ENCODE measurements around the gene PC.

The PC gene

DNA sequence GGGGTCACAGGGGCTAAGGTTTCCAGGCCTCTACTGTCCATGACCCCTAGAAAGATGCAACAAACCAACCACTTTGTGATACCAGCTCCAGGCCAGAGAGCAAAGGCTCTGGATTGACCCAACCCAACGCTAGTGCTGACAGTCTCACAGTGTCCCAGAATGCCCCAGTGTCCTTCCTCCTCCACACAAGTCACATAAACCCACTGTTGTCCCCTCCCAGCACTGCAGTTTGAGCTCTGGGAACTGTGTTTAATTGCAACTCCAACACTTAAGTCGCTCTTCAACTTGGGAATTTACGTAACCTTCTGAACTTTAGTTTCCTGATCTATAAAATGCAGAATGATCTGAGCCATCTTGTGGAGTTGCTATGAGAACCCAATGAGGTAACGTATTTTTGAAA lies 47.5 kb downstream of the PC start:
- no peak for DNase-seq (ENCODE audit: low read depth)

DNA sequence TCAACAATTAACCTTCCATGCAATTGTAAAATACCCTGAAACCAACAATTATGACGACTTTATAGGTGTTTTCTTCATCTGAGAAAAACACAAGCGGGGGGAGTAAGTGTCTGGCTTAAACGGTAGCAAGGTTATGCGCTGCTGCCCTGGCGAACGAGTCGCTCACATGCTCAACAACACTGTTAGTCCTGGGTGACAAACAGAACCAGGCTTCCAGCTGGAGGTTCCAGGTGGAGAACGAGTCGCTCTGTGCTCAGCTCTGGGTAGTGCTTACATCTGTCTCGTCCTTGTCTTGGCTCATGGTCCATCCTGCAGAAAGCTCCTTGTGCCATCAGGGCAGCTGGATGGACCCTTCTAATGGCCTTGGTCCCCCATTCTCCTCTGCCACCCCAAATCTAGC lies 48.2 kb downstream of the PC start:
- DNase-seq (ENCODE audit: low read depth) = no peak

DNA sequence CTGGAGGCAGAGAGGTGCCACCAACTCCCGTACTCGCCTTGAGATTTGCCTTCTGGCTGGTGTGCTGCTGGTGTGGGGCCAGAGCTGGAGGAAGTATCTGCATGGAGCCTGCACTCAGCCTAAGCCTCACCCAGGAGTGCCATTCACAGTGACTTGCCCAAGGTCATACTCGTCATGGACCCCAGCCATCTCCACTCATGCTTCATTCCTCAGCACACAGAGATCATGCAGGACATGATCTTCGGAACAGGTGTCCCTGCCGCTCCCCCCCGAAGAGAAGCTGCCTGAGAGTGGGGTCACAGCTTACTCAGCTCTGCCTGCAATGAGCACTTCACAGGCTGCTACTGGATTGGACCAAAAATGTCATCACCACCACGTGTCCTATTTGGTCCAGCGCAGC lies 49.0 kb downstream of the PC start:
- no peak for DNase-seq (ENCODE audit: low read depth)

GRCh38 chr11:66907751-66908630 lies 50.2 kb downstream of the PC start:
- no peak for DNase-seq (ENCODE audit: low read depth)

DNA sequence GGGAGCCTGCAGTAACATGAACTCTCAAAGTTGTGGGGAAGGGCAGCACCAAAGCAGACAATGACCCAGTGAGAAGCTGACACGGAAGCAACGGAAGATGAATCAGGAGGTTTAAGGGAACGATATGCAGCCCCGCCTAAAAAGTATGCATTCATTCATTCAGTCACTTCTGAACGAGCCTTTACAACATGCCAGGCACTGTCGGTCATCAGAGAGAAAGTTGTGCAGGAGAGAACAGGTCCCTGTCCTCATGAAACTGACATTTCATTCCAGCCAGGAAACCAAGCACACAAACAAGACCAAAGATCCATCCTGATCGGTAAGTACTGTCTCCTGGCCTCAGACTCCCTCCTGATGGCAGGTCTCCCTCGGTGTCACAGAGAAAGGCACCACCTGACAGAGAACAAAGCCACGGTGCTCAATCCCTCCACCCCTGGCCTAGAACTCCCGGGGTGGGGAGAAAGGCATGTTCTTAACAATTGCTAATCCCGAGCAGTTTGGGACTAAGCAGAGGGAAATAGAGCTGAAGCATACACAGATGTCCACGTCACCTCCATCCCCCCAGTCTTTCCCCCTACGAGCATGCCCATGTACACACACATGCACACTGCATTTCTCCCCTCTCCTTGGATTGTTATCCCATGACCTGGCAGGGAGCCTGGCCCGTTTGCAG lies 52.0 kb downstream of the PC start:
- DNase-seq (ENCODE audit: low read depth) = peak; percentile 38

- no peak for DNase-seq (ENCODE audit: low read depth)
Observed at GRCh38 chr11:66905631-66906030, 52.6 kb downstream of the PC start.

DNA sequence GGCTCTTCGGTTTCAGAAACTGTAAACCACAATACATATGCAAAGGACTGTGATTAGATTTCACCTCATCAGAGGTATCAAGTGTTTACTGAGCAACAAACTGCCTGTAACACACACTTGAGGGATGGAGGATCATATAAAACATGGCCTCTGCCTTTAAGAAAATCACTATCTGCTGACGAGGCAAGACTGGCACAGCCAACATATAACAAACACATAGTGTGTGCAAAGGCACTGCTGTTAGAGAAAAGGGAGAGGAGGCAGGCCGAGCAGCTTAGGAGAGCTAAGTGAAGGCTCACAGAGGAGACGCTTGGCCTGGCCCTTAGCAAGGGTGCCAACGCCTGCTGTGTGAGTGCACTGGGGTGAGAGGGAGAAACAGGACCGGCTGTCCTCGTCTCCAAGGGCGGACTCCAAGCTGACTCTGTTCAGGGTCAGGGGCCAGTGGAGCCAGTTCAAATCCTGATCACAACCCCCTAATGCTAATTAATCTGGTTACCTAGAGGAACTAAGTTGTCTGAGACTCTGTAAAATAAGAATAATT lies 53.1 kb downstream of the PC start:
- no peak for DNase-seq (ENCODE audit: low read depth)

DNA sequence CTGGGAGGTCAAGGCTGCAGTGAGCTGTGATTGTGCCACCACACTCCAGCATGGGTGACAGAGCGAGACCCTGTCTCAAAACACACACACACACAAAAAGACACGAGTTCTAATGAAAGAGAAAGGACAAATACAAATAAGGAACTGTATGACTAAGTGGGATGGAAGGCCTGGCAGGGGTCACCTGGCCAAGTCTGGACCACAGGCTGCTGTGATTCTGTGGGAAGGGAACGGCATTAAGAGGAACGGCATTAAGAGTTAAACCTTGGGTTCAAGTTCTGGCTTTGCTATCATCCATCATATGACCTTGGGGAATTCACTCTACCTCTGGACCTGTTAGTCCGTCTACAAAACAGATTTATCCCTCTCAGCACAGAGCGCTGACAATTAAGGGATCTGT lies 53.6 kb downstream of the PC start:
- no peak for DNase-seq (ENCODE audit: low read depth)

DNA sequence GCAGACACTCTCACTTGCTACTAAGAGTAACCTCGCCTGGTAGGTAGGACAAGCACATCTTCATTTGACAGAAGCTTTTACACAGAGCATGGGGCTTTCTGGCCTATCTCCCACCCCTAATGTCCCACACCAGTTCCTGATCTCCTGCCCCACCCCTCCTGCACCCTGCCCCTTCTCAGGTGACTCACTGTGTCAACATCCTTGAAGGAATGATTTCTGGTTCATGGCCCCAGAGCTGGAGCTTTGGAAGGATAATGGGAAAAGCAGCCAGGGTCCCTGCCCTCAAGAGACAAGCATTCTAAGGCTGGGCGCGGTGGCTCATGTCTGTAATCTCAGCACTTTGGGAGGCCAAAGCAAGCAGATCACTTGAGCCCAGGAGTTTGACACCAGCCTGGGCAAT lies 54.1 kb downstream of the PC start:
- no peak for DNase-seq (ENCODE audit: low read depth)

GRCh38 chr11:66902486-66903177 lies 55.6 kb downstream of the PC start:
- DNase-seq (ENCODE audit: low read depth) = no peak

- no peak for DNase-seq (ENCODE audit: low read depth)
Observed at GRCh38 chr11:66901964-66902390, 56.2 kb downstream of the PC start.

DNA sequence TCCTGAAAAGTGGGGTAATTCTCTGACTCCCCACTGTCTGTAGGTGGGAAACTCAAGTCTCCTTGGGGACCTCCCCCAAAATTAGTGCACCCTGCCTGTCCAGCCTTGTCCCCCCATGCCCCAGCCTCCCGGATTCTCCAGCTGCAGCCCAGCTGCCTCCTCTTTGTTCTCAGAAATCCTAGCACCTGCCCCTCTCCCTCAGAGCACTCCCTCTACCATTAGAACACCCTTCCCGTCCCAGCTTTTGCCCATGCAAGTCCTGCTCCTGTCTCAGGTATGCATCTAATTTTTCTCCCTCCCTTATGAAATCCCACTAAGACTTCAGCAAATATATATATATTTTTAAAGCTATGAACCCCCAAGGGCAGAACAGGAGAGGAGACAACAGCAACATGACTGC lies 64.0 kb downstream of the PC start:
- no peak for DNase-seq (ENCODE audit: low read depth)

- no peak for DNase-seq (ENCODE audit: low read depth)
Observed at GRCh38 chr11:66892911-66893310, 65.3 kb downstream of the PC start.

DNA sequence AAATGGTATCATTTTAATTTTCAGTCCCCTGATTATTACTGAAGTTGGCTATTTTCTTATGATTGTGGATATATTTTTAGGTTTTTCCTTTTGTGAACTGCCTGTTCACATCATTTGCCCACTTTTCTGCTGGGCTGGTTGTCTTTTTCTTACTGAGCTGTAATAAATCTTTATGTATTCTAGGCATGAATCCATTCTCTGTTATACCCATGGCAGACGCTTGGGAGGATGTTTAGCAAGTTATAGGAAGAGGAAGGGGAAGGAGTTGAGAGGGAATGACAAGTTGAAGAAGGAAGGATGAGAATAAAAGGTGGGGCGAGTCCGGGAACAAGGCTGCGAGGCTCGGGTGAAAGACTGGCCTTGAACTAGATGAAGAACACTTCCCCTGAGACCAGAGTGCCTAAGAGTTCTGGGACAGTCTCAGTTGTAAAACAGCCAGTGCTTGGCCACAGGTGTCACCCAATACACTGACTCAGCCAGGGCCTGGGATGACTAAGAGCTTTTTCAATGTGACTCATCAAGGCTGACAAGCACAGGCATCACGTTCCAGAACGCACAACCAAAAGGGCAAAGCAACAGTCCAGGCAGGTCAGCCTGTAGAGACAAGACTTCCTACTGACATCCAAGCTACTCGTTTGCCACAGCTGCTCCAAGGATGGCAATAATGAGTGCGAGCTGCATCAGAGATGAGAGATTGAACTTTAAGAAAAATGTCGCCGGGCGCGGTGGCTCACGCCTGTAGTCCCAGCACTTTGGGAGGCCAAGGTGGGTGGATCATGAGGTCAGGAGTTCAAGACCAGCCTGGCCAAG lies 66.1 kb downstream of the PC start:
- DNase-seq (ENCODE audit: low read depth) = peak; percentile 94

DNA sequence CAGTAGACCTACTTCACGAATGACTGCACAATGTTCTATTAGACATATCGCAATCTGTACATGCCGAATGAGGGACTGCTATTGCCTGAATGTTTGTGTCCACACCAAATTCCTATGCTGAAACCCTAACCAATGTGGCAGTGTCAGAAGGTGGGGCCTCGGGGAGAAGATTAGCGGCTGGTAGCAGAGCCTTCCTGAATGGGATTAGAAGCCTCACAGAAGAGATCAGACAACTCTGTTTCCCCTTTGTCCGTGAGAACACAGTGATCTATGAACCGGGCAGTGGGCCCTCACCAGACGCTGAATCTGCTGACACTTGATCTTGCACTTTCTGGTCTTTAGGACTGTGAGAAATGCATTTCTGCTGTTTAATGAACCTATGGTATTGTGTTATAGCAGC lies 68.2 kb downstream of the PC start:
- DNase-seq (ENCODE audit: low read depth) = peak; percentile 68

DNA sequence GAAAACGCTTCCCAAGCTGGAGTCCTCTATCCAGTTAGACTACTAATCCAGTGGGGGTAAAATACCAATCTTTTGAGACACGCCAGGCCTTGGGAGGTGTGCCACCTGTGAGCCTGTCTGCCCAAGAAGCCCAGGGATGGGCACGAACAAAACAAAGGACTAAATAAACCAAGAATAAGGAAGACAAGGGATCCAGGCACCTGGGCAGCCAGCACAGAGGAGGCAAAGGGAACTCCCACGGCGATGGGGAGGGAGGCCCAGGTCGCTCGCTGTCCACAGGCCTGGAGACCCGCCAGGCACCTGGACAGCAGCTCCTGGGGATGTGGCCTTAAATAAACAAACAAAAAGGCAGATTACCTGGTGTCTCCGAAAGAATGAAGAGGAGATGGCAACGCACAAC lies 69.9 kb downstream of the PC start:
- DNase-seq (ENCODE audit: low read depth) = no peak

DNA sequence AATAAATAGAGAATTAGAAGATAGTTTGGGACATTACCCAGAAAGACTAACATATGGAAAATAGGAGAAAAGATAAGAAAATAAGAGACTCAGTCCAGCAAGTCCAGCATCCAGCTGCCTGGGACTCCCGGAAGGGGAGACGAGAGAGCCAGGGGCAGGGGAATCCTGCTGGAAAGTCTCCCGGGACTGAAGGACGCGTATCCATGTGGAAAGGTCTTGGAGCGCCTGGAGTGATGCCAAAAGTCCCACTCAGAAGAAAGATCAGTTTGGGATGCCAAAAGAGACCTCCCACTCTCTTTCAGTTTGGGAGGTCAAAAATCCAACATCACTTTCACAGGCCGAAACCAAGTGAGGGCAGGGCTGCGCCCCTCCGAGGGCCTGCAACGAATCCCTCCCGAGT lies 70.7 kb downstream of the PC start:
- no peak for DNase-seq (ENCODE audit: low read depth)

GRCh38 chr11:66886671-66887221 lies 71.4 kb downstream of the PC start:
- DNase-seq (ENCODE audit: low read depth) = peak; percentile 30

GRCh38 chr11:66885950-66886440 lies 72.2 kb downstream of the PC start:
- no peak for DNase-seq (ENCODE audit: low read depth)

- no peak for DNase-seq (ENCODE audit: low read depth)
Observed at GRCh38 chr11:66885469-66885868, 72.7 kb downstream of the PC start.

DNA sequence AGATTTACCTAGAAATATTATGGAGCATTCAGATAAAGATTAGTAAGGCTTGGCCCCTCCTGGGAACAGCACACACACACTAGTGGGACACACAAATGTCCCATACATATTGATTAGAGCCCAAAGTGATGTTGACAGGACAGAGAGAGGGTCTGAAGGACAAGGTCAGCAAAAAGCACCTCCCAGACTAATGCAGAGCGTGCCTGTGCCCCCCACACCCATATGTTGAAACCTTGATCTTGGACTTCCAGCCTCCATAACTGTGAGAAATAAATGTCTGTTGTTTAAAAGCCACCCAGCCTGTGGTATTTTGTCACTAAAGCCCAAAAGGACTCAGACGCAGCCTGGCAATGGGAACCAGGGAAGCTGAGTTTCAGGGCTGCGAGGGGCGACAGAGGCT lies 73.7 kb downstream of the PC start:
- DNase-seq (ENCODE audit: low read depth) = no peak

All from fibroblast of gingiva (primary cell).